WTC11 (cell line): ENCODE data around the gene PDZD2. TPM values are rescaled to one million over a fixed set of nuclear protein-coding genes. Genes with fewer than 3 reads are reported as not detected.

ENCODE experiments used
- ATAC-seq: fragments of 200-7000 bp; cut with Tn5 transposase; 2 replicates; pipeline ENCODE4 v1.10.0; 2021; ENCODE audit warnings: mild to moderate bottlenecking, moderate library complexity
- CTCF ChIA-PET: fragments of 300-600 bp; sonication (Branson Sonifier 250); formaldehyde crosslinking; loops from one replicate; lab custom pipeline; 2021; ENCODE audit warnings: antibody characterized with exemption; lab: Charles Lee
- POLR2A ChIA-PET: fragments of 350-600 bp; sonication (Branson Sonifier 250); formaldehyde crosslinking; loops from one replicate; lab custom pipeline; 2021; ENCODE audit warnings: antibody characterized with exemption; lab: Charles Lee
- DNase-seq: peaks from one replicate; pipeline ENCODE4 v3.0.0; 2021; ENCODE audit warnings: low spot score
- H3K27ac Mint-ChIP-seq: 2 replicates; pipeline ENCODE4 v1.8.0; 2021; ENCODE audit warnings: mixed read lengths
- H3K27me3 Mint-ChIP-seq: 2 replicates; pipeline ENCODE4 v1.8.0; 2021; ENCODE audit warnings: low read depth, mild to moderate bottlenecking, moderate library complexity, mixed read lengths
- H3K36me3 Mint-ChIP-seq: 2 replicates; pipeline ENCODE4 v1.8.0; 2021; ENCODE audit warnings: mixed read lengths
- H3K4me1 Mint-ChIP-seq: 2 replicates; pipeline ENCODE4 v1.8.0; 2022; ENCODE audit warnings: mixed read lengths
- H3K4me3 Mint-ChIP-seq: 2 replicates; pipeline ENCODE4 v1.8.0; 2021; ENCODE audit warnings: mild to moderate bottlenecking, moderate library complexity, mixed read lengths
- H3K9me3 Mint-ChIP-seq: 2 replicates; pipeline ENCODE4 v1.8.0; 2021; ENCODE audit warnings: mixed read lengths
- AFF4 ChIP-seq: sonication (generic); formaldehyde crosslinking; IDR thresholded peaks from 2 replicates; pipeline ENCODE4 v1.8.1; 2023; ENCODE audit warnings: mild to moderate bottlenecking, missing genetic modification reagents, borderline replicate concordance
- ATF3 ChIP-seq: sonication (generic); formaldehyde crosslinking; conservative IDR thresholded peaks from 2 replicates; pipeline ENCODE4 v1.8.1; 2022; ENCODE audit warnings: mild to moderate bottlenecking, missing genetic modification reagents
- ATF6 ChIP-seq: sonication (generic); formaldehyde crosslinking; IDR thresholded peaks from 2 replicates; pipeline ENCODE4 v1.8.1; 2023; ENCODE audit warnings: mild to moderate bottlenecking, missing genetic modification reagents
- CREB1 ChIP-seq: sonication (generic); formaldehyde crosslinking; IDR thresholded peaks from 2 replicates; pipeline ENCODE4 v1.8.0; 2023; ENCODE audit warnings: mild to moderate bottlenecking, missing genetic modification reagents
- CREM ChIP-seq: sonication (generic); formaldehyde crosslinking; IDR thresholded peaks from 2 replicates; pipeline ENCODE4 v1.8.1; 2022; ENCODE audit warnings: mild to moderate bottlenecking, missing genetic modification reagents, moderate library complexity
- E2F1 ChIP-seq: sonication (generic); formaldehyde crosslinking; IDR thresholded peaks from 2 replicates; pipeline ENCODE4 v1.8.0; 2022; ENCODE audit warnings: mild to moderate bottlenecking, missing genetic modification reagents
- EMX1 ChIP-seq: fragments of 250-450 bp; sonication (Bioruptor Pico); IDR thresholded peaks from 2 replicates; pipeline ENCODE4 v1.8.0; 2021; ENCODE audit warnings: mild to moderate bottlenecking
- FOXP1 ChIP-seq: sonication (generic); formaldehyde crosslinking; IDR thresholded peaks from 2 replicates; pipeline ENCODE4 v1.8.0; 2022; ENCODE audit warnings: missing genetic modification reagents, mild to moderate bottlenecking, moderate library complexity, borderline replicate concordance
- GABPB1 ChIP-seq: sonication (generic); formaldehyde crosslinking; IDR thresholded peaks from 2 replicates; pipeline ENCODE4 v1.8.1; 2023; ENCODE audit warnings: mild to moderate bottlenecking, missing genetic modification reagents
- JAZF1 ChIP-seq: fragments of 250-450 bp; sonication (Bioruptor Pico); IDR thresholded peaks from 2 replicates; pipeline ENCODE4 v1.9.0; 2021; ENCODE audit warnings: moderate library complexity, mild to moderate bottlenecking, inconsistent platforms
- MAX ChIP-seq: sonication (generic); formaldehyde crosslinking; IDR thresholded peaks from 2 replicates; pipeline ENCODE4 v1.8.0; 2022; ENCODE audit warnings: mild to moderate bottlenecking, missing genetic modification reagents
- MLX ChIP-seq: sonication (generic); formaldehyde crosslinking; IDR thresholded peaks from 2 replicates; pipeline ENCODE4 v1.8.1; 2023; ENCODE audit warnings: mild to moderate bottlenecking, missing genetic modification reagents, moderate library complexity
- NFE2L1 ChIP-seq: sonication (generic); formaldehyde crosslinking; IDR thresholded peaks from 2 replicates; pipeline ENCODE4 v1.8.1; 2023; ENCODE audit warnings: missing genetic modification reagents
- NR1H2 ChIP-seq: sonication (generic); formaldehyde crosslinking; IDR thresholded peaks from 2 replicates; pipeline ENCODE4 v1.9.0; 2021; ENCODE audit warnings: mild to moderate bottlenecking, moderate library complexity, missing genetic modification reagents
- OVOL2 ChIP-seq: fragments of 250-450 bp; sonication (Bioruptor Pico); IDR thresholded peaks from 2 replicates; pipeline ENCODE4 v1.9.0; 2021; ENCODE audit warnings: mild to moderate bottlenecking, borderline replicate concordance
- PRDM15 ChIP-seq: sonication (generic); formaldehyde crosslinking; IDR thresholded peaks from 2 replicates; pipeline ENCODE4 v1.8.0; 2022; ENCODE audit warnings: missing genetic modification reagents
- PRRX2 ChIP-seq: fragments of 250-450 bp; sonication (Bioruptor Pico); IDR thresholded peaks from 2 replicates; pipeline ENCODE4 v1.8.0; 2021; ENCODE audit warnings: mild to moderate bottlenecking
- SMAD3 ChIP-seq: sonication (generic); formaldehyde crosslinking; IDR thresholded peaks from 2 replicates; pipeline ENCODE4 v1.8.0; 2022; ENCODE audit warnings: missing genetic modification reagents, mild to moderate bottlenecking, borderline replicate concordance
- ZNF121 ChIP-seq: sonication (generic); formaldehyde crosslinking; IDR thresholded peaks from 2 replicates; pipeline ENCODE4 v1.8.0; 2023; ENCODE audit warnings: missing genetic modification reagents
- ZNF138 ChIP-seq: sonication (generic); formaldehyde crosslinking; conservative IDR thresholded peaks from 2 replicates; pipeline ENCODE4 v1.8.1; 2022; ENCODE audit warnings: mild to moderate bottlenecking, moderate library complexity, missing genetic modification reagents
- ZNF232 ChIP-seq: sonication (generic); formaldehyde crosslinking; IDR thresholded peaks from 2 replicates; pipeline ENCODE4 v1.8.0; 2022; ENCODE audit warnings: mild to moderate bottlenecking, missing genetic modification reagents
- total RNA-seq: library from RNA; stranded (reverse); gene quantifications from 3 replicates; pipeline ENCODE4 v1.2.3, GENCODE V29; 2021

The PDZD2 gene
- total RNA-seq, 1 experiment from 2014 or later: 11.4 TPM

- TF ChIP-seq ATF6 (CRISPR knock-in tag): no peak
- TF ChIP-seq CREB1 (CRISPR knock-in tag): no peak
Observed at GRCh38 chr5:32023816-32024215, 384.9 kb downstream of the PDZD2 start (continued).

GRCh38 chr5:32024751-32025150, 385.8 kb downstream of the PDZD2 start:
- Mint-ChIP-seq H3K27me3 (no peaks in the 10 kb centered on the region; the same call in 1 of the 2 replicates), H3K36me3 (no peaks in the 10 kb centered on the region), H3K4me1 (peaks cover 28% of the 10 kb centered on the region), H3K9me3 (no peaks in the 10 kb centered on the region), H3K4me3 (no peak overlapping the region), H3K27ac (no peak overlapping the region)
- ATAC-seq: no peak
- ChIA-PET CTCF (no interaction called here), POLR2A (no interaction called here)
- DNase-seq: no peak
- no peak for TF ChIP-seq GABPB1 (CRISPR knock-in tag)
- TF ChIP-seq SMAD3 (CRISPR knock-in tag): no peak
- no peak for TF ChIP-seq PRDM15 (CRISPR knock-in tag)
- TF ChIP-seq ZNF121: no peak
- no peak for TF ChIP-seq AFF4
- TF ChIP-seq NFE2L1 (CRISPR knock-in tag): no peak
- no peak for TF ChIP-seq FOXP1 (CRISPR knock-in tag)
- TF ChIP-seq CREM (CRISPR knock-in tag): no peak
- TF ChIP-seq E2F1: no peak
- TF ChIP-seq EMX1 (CRISPR knock-in tag): no peak
- no peak for TF ChIP-seq ZNF232
- no peak for TF ChIP-seq ATF3 (CRISPR knock-in tag)
- TF ChIP-seq ZNF138: no peak
- TF ChIP-seq NR1H2 (CRISPR knock-in tag): no peak
- TF ChIP-seq CREB1 (CRISPR knock-in tag): no peak
- TF ChIP-seq OVOL2 (CRISPR knock-in tag): no peak
- TF ChIP-seq JAZF1 (CRISPR knock-in tag): no peak
- no peak for TF ChIP-seq MLX (CRISPR knock-in tag)
- TF ChIP-seq MAX (CRISPR knock-in tag): no peak
- no peak for TF ChIP-seq PRRX2 (CRISPR knock-in tag)
